A673 (cell line): ENCODE data around the gene PUS10.

ENCODE experiments used
- CTCF ChIP-seq: fragments of 300-800, 200-600 bp; sonication (generic); conservative IDR thresholded peaks from 2 replicates; pipeline ENCODE4 v1.5.1; 2017; ENCODE audit warnings: low read depth, mild to moderate bottlenecking, antibody characterized with exemption, low read length, moderate library complexity, mixed read lengths
- EZH2 ChIP-seq: fragments of 200-600 bp; sonication (generic); IDR thresholded peaks from 2 replicates; pipeline ENCODE4 v1.6.1; 2017; ENCODE audit warnings: borderline replicate concordance, low read depth, mild to moderate bottlenecking, mixed read lengths, antibody characterized with exemption, low read length; ENCODE audit not compliant: poor library complexity, severe bottlenecking

GRCh38 chr2:61044636-61045035, 26.6 kb upstream of the PUS10 start:
- TF ChIP-seq CTCF (no peak), EZH2 (no peak)
